OCI-M2 (cell line): ENCODE results near the gene RINT1.

ENCODE experiments used
- DNase-seq: peaks from one replicate; lab custom pipeline; 2025; ENCODE audit not compliant: unreplicated experiment; lab: John Stamatoyannopoulos, UW

The RINT1 gene

DNA sequence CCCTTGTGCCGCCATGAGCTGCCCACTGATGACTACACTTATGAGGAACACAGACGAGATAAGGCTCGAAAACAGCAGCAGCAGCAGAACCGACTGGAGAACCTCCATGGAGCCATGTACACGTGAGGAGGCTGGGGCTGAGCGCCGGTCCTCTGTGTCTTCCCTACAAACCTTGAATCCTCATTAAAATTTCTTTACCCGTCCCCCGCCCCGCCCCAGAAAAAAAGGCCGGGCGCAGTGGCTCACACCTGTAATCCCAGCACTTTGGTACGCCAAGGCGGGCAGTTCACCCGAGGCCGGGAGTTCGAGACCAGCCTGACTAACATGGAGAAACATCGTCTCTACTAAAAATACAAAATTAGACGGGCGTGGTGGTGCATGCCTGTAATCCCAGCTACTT lies 1.5 kb upstream of the RINT1 start:
- DNase-seq = no peak

- no peak for DNase-seq
Observed at GRCh38 chr7:105532709-105533460, 884 bp downstream of the RINT1 start.

DNA sequence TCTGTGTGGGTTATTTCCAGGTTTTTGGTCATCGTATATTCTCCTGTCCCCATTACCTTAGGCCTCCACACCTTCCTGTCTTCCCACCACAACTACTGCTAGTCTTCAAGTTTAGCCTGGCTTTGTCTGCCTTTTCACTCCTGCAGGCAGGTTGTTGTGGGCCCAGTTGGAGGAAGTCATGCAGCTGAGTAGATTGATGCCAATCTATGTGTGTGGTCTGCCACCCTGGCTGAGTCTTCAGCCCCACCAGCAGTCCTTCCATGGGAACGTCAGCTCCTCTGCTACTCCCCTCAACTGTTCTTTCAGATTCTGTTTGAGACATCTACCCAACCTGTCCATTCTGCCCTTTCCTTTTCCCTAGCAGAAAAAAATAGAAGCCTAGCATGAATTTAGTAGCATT lies 6.3 kb downstream of the RINT1 start:
- no peak for DNase-seq

DNA sequence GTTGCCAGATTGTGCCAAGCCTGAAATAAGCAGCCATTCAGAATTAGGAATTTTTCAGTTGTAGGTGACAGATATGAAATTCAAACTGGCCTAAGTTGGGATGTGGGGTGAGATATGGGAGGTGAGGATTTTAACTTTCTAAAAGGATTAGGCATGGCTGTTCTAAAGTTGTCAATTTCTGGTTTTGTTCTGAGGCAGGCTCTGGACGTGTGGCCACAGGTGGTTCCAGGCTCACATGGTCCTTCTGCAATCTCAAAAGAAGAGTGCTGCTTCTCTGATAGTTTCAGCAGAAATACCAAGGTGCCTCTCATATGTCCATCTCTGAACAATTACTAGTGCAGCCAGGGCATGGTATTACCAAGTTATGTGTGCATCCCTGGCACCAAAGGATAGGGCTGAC lies 27.9 kb downstream of the RINT1 start:
- no peak for DNase-seq

DNA sequence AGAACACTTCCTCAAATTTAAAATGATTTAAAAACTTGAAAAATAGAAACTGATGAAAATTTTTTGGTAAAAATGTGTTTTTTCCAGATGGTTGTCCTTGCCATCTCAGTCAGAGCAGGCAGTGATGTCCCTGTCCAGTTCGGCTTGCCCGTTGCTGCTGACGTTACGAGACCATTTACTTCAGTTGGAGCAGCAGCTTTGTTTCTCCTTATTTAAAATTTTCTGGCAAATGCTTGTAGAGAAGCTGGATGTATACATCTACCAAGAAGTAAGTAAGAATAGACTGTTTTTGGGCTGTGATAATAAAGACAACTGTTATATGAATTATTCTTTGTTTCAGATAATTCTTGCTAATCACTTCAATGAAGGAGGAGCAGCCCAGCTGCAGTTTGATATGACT lies 33.2 kb downstream of the RINT1 start:
- DNase-seq = no peak

GRCh38 chr7:105567024-105567423 lies 35.0 kb downstream of the RINT1 start:
- DNase-seq = no peak

GRCh38 chr7:105567821-105568220 lies 35.8 kb downstream of the RINT1 start:
- DNase-seq = no peak

DNA sequence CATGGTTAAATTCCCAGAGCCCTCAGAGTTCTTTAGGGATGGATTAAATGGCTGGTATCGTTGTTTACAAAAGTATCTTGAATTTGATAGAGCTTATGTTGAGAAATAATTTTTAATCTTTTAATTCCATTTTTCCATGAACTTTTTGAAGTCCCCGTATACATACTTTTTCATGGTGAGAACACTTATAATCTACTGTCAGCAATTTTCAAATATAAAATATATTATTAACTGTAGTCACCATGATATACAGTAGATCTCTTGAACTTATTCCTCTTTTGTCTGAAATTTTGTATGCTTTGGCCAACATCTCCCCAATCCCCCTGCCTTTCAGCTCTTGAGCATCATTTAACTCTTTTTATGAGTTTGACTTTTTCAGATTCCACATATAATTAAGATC lies 39.9 kb downstream of the RINT1 start:
- no peak for DNase-seq

DNA sequence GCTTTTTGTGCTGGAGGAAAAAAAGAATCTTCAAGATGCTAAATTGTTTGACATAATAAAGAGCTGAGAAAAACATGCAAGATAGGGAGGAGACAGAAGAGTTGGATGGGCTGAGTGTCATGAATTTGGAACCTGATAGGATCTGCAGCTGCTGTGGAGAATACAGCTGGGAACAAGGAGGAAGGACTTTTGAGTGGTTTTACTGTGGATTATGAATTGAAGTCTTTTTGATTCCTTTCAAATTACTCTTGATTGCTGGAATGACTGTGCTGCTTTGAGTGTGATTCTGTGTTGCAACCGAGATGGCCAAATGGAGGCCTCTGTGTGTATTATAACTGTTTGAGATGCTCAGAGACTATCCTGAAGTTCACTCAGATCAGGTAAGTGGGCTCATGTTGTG lies 45.2 kb downstream of the RINT1 start:
- DNase-seq = no peak

GRCh38 chr7:105578496-105578895 lies 46.5 kb downstream of the RINT1 start:
- no peak for DNase-seq

- no peak for DNase-seq
Observed at GRCh38 chr7:105580022-105580740, 48.2 kb downstream of the RINT1 start.

- DNase-seq = no peak
Observed at GRCh38 chr7:105581066-105581811, 49.2 kb downstream of the RINT1 start, which contains the start of gene EFCAB10. Gene EFCAB10 (minus strand): TSS chr7:105581493. CDS start chr7:105581463, 30 bp downstream.

DNA sequence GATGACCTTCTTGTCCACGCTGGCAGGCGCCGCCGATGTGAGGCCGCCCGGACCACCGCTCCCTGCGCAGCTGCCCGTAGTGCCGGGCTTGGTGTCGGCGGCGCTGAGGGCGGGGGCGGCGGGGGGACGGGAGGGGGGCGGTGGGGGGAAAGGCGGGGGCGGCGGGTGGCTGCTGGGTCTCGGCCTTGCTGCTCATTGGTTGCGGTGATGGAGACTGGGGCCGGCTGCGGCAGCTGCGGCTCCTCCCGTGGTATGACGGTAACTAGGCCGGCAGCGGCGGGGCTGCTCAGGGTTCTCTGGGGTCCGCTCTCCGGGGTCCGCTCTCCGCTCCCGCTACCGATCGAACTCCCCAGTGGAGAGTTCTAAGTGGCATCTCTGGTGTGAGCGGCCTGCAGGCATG lies 51.1 kb downstream of the RINT1 start:
- no peak for DNase-seq

DNA sequence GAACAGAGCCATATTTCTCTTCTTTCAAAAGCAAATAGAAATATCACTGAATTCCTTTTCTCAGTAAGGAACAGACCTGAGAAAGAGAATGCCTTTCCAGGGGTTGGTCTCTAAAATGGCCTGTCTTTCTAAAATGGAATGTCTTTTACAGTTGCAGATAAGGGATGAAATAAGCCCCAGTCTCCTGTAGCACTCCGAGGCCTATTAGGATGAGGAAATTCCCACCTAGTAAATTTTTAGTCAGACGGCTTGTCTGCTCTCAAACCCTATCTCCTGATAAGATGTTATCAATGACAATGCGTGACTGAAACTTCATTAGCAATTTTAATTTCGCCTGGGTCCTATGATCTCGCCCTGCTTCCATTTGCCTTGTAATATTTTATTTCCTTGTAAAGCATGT lies 52.2 kb downstream of the RINT1 start:
- DNase-seq = no peak

DNA sequence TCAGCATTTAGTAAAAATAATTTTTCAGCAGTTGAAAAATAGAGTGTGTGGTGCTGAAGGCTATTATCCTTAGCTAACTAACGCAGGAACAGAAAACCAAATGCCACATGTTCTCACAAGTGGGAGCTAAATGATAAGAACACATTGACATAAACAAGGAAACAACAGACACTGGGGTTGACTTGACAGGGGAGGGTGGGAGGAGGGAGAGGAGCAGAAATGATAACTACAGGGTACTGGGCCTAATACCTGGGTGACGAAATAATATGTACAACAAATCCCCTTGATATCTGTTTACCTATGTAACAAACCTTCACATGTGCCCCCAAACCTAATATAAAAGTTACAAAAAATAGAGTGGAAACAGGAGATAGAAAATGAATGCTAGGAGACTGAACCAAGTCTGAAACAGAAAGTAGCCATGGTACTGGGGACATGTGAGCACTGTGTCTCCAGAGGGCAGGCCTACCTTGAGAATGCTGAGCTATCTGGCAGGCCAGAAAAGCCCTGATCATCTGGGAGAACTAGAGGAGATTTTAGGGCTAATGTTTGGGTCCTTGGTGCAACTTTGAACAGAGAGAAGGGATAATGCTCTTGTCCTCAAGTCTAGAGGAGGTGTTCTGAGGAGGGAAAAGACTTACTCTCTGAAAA lies 54.0 kb downstream of the RINT1 start:
- DNase-seq = no peak

DNA sequence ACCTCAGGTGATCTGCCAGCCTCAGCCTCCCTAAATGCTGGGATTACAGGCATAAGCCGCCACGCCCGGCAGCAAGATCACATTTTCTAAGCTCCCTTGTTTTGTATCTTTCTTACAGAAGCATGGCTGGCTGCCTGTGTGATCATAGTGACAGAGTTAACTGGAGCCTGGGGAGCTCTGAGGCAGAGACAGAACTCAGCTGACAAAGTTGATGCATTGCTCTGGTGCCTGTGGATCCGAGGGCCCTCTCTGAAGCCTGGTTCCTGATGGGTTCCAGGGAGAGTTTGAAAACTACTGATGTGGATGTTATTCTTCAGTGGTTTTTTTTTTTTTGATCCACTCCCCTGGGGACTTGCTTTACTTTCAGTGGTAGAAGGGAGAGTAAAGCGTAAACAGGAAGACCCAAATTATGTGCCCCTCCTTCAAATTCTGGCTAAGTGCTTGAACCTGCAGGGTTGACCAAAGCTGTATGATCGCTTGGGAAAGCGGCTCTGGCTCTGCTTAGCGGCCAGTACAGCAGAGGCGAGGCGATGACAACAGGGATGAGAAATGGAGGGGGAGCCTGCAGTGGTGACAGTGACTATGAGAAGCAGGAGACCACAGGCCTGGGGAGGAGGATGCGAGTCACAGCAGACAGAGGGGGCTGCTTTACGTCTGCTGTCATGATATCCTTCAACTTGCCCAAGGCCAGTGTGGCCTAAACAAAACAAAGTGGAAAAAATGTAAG lies 56.1 kb downstream of the RINT1 start:
- DNase-seq = no peak

- no peak for DNase-seq
Observed at GRCh38 chr7:105589356-105590077, 57.5 kb downstream of the RINT1 start.

GRCh38 chr7:105590793-105591192 lies 58.8 kb downstream of the RINT1 start:
- DNase-seq = no peak

GRCh38 chr7:105591522-105591921 lies 59.5 kb downstream of the RINT1 start:
- DNase-seq = no peak

GRCh38 chr7:105594034-105594433 lies 62.0 kb downstream of the RINT1 start:
- DNase-seq = no peak
